K562 (cell line): Measurements from ENCODE around the gene COMMD1. TPM values are rescaled to one million over a fixed set of nuclear protein-coding genes. Genes with fewer than 3 reads are reported as not detected.

ENCODE experiments used
- CTBP1 ChIP-seq: fragments of 450-650 bp; IDR thresholded peaks from 2 replicates; pipeline ENCODE4 v1.6.1; 2016; ENCODE audit warnings: borderline replicate concordance
- GATA2 ChIP-seq: sonication (generic); formaldehyde crosslinking; IDR thresholded peaks from 2 replicates; pipeline ENCODE4 v1.4.0; 2020; ENCODE audit warnings: mild to moderate bottlenecking, missing genetic modification reagents
- HDAC1 ChIP-seq, 2 experiments: fragments of 450-650 bp; IDR thresholded peaks; 2 replicates each; pipeline ENCODE4 v1.6.1; 2016 to 2017; ENCODE audit warnings: inconsistent platforms in 1 of 2, mild to moderate bottlenecking in 1 of 2, moderate library complexity in 1 of 2
- HEY1 ChIP-seq: fragments of 250-450 bp; sonication (Bioruptor Pico); IDR thresholded peaks from 2 replicates; pipeline ENCODE4 v1.5.0; 2020; ENCODE audit warnings: mild to moderate bottlenecking, moderate library complexity, borderline replicate concordance
- MTA1 ChIP-seq: fragments of 450-650 bp; IDR thresholded peaks from 2 replicates; pipeline ENCODE4 v1.6.1; 2017; ENCODE audit warnings: borderline replicate concordance
- SOX6 ChIP-seq: fragments of 450-650 bp; IDR thresholded peaks from 2 replicates; pipeline ENCODE4 v1.6.1; 2014; ENCODE audit warnings: mild to moderate bottlenecking
- STAT5A ChIP-seq: IDR thresholded peaks from 2 replicates; pipeline ENCODE4 v1.6.1; 2012; ENCODE audit warnings: low read length, inconsistent platforms, borderline replicate concordance
- TCF3 ChIP-seq: sonication (generic); formaldehyde crosslinking; IDR thresholded peaks from 2 replicates; pipeline ENCODE4 v1.4.0; 2020; ENCODE audit warnings: mild to moderate bottlenecking, missing genetic modification reagents
- ZNF79 ChIP-seq: fragments of 250-450 bp; sonication (Bioruptor Pico); IDR thresholded peaks from 2 replicates; pipeline ENCODE4 v1.4.0; 2020; ENCODE audit warnings: low read depth, mild to moderate bottlenecking, moderate library complexity
- polyA plus RNA-seq, 8 experiments: library from polyadenylated mRNA; depleted of rRNA in 4 of 8; stranded (reverse) in 5 of 8; unstranded in 3 of 8; fragments of >200 nt; fragmentation: Nextera tagmentation in 2 of 8; fragmentation: Illumina TruSeq in 1 of 8; extraction: Ambion mirVana in 2 of 8; extraction: Trizol in 1 of 8; gene quantifications; 2 replicates each; pipeline versions ENCODE4 v1.2.1 to v1.2.3, GENCODE V29; 2011 to 2014; ENCODE audit warnings: inconsistent platforms in 1 of 8, missing spikeins in 1 of 8
- total RNA-seq, 7 experiments: library from RNA; depleted of rRNA in 6 of 7; stranded (reverse); fragments of >200 nt in 6 of 7; fragmentation: Illumina TruSeq in 2 of 7; extraction: Trizol in 2 of 7; gene quantifications; 2 replicates each; pipeline versions ENCODE4 v1.2.1 to v1.2.3, GENCODE V29; 2011 to 2021; ENCODE audit warnings: low replicate concordance in 1 of 7
- TF ChIP-seq, protein P1 (sequence below): fragments of 450-650 bp; IDR thresholded peaks from 2 replicates; pipeline ENCODE4 v1.6.1; 2016; ENCODE audit warnings: borderline replicate concordance
- TF ChIP-seq, protein P2 (sequence below): sonication (generic); formaldehyde crosslinking; IDR thresholded peaks from 2 replicates; pipeline ENCODE4 v1.8.1; 2023; ENCODE audit warnings: mild to moderate bottlenecking, missing genetic modification reagents

The COMMD1 gene
- total and polyA plus RNA-seq, 9 of the 15 experiments (the other 6 are each of a cell fraction or from before 2014, with no cell fraction given) = 14.4 to 77.0 (median 21.4) TPM

DNA sequence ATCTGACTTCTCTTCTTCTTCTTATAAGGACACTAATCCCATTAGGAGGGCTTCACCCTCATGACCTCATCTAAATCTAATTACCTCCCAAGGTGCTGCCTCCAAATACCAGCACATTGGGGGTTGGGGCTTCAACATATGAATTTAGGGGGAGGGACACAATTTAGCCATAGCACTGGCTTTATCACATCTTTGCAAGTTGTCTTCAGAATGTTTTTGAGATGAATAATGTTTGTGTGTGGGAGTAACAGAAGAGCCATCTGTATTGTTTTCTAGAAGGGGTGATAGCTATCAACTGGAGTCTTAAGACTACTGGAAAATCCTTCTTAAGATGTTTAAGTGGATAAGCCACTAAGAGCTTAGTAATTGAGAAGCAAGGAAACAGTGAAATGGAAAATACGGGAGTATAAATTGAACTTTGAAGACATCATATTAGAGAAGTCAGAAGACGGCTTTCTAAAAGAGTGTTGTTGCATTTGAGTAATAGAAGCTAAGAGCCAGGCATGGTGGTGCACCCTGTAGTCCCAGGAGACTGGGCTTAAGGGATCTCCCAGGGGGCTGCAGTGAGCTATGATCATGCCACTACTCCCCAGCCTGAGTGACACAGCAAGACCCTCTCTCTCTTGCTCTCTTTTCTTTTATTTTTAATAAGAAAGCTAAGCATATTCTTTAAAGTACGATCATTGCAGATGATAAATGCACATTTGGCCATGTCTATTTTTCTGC, 257.8 kb downstream of the COMMD1 start (continued):
- TF ChIP-seq, protein P1, sequence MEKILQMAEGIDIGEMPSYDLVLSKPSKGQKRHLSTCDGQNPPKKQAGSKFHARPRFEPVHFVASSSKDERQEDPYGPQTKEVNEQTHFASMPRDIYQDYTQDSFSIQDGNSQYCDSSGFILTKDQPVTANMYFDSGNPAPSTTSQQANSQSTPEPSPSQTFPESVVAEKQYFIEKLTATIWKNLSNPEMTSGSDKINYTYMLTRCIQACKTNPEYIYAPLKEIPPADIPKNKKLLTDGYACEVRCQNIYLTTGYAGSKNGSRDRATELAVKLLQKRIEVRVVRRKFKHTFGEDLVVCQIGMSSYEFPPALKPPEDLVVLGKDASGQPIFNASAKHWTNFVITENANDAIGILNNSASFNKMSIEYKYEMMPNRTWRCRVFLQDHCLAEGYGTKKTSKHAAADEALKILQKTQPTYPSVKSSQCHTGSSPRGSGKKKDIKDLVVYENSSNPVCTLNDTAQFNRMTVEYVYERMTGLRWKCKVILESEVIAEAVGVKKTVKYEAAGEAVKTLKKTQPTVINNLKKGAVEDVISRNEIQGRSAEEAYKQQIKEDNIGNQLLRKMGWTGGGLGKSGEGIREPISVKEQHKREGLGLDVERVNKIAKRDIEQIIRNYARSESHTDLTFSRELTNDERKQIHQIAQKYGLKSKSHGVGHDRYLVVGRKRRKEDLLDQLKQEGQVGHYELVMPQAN = no peak
- TF ChIP-seq STAT5A (peak; percentile 48; the same call in 1 of the 2 replicates), HDAC1 (IDR thresholded peaks at IDR 0.05) (peak in 1 of 2 experiments; percentile 69; a peak in 2 of 4 replicates), CTBP1 (peak; percentile 76), HEY1 (CRISPR knock-in tag) (no peak), TCF3 (CRISPR knock-in tag) (peak; percentile 61), MTA1 (peak; percentile 70; the same call in 1 of the 2 replicates), ZNF79 (no peak), GATA2 (CRISPR knock-in tag) (peak; percentile 60), SOX6 (peak; percentile 98)
- TF ChIP-seq, protein P2, sequence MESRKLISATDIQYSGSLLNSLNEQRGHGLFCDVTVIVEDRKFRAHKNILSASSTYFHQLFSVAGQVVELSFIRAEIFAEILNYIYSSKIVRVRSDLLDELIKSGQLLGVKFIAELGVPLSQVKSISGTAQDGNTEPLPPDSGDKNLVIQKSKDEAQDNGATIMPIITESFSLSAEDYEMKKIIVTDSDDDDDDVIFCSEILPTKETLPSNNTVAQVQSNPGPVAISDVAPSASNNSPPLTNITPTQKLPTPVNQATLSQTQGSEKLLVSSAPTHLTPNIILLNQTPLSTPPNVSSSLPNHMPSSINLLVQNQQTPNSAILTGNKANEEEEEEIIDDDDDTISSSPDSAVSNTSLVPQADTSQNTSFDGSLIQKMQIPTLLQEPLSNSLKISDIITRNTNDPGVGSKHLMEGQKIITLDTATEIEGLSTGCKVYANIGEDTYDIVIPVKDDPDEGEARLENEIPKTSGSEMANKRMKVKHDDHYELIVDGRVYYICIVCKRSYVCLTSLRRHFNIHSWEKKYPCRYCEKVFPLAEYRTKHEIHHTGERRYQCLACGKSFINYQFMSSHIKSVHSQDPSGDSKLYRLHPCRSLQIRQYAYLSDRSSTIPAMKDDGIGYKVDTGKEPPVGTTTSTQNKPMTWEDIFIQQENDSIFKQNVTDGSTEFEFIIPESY (CRISPR knock-in tag) = no peak
